Right lobe of liver (tissue), 6 donors: ENCODE results near the gene EHD1. TPM values are rescaled to one million over a fixed set of nuclear protein-coding genes. Genes with fewer than 3 reads are reported as not detected.

Experiments used
- ATAC-seq, 4 donors: fragments of 200-7000 bp; cut with Tn5 transposase; one replicate each; pipeline ENCODE4 v1.9.1; 2020; ENCODE audit warnings: mild to moderate bottlenecking in 4 of 4, moderate library complexity in 4 of 4
- DNase-seq, 3 donors: peaks; one replicate each; pipeline ENCODE4 v3.0.0-alpha.2; 2020
- H3K27ac ChIP-seq, 3 donors: fragments of 200-600 bp; one replicate each; pipeline ENCODE4 v1.8.0; 2022
- H3K27me3 ChIP-seq, 2 donors: fragments of 200-600 bp; one replicate each; pipeline ENCODE4 v1.8.0; 2022
- H3K36me3 ChIP-seq, 4 donors: fragments of 200-600 bp; sonication (generic) in 1 of 4; one replicate each; pipeline versions ENCODE4 v1.5.1 to v1.8.0; 2017 to 2022; ENCODE audit warnings: control low read depth in 1 of 4
- H3K4me1 ChIP-seq, 4 donors: fragments of 200-600 bp; sonication (generic) in 1 of 4; one replicate each; pipeline versions ENCODE4 v1.5.1 to v1.8.0; 2017 to 2022; ENCODE audit warnings: control low read depth in 1 of 4
- H3K4me3 ChIP-seq, 3 donors: fragments of 200-600 bp; one replicate each; pipeline ENCODE4 v1.8.0; 2022
- H3K9me3 ChIP-seq, 4 donors: fragments of 200-600 bp; sonication (generic) in 1 of 4; one replicate each; pipeline versions ENCODE4 v1.5.1 to v1.8.0; 2017 to 2022; ENCODE audit warnings: control low read depth in 1 of 4
- CTCF ChIP-seq, 4 donors: fragments of 200-600 bp in 3 of 4; fragments of 450-650 bp in 1 of 4; IDR thresholded peaks; one replicate each; pipeline versions ENCODE4 v1.5.1 to v1.8.0; 2016 to 2022; ENCODE audit warnings: antibody characterized with exemption in 4 of 4, mild to moderate bottlenecking in 2 of 4
- POLR2A ChIP-seq: fragments of 450-650 bp; IDR thresholded peaks from one replicate; pipeline ENCODE4 v1.6.1; 2017; ENCODE audit warnings: antibody characterized with exemption, mild to moderate bottlenecking
- WGBS: methylation state at CpG from one replicate; pipeline ENCODE4 v1.1.6; 2018; ENCODE audit warnings: low coverage, low lambda C conversion rate; ENCODE audit not compliant: insufficient coverage; ENCODE audit errors: missing lambda C conversion rate; 5-methylcytosine and 5-hydroxymethylcytosine counted together
- intact Hi-C, 2 donors: fragments of 100-400 bp; cut with DNase I; formaldehyde crosslinking; loops; one replicate each; pipeline versions ENCODE4 v1.11.2 to v1.14.1; 2022
- total RNA-seq, 6 experiments: library from RNA; depleted of rRNA in 2 of 6; stranded (reverse); fragments of >200 nt in 2 of 6; fragmentation: NEBNext Ultra II Directional in 3 of 6; extraction: Animal tissue kit (Norgen Biotek cat#: 25700) in 3 of 6; gene quantifications; one replicate each; pipeline versions ENCODE4 v1.1.0 to v1.2.4, GENCODE V29; 2016 to 2023
- donor health status: DM: no; HTN: yes; CAD: no.
- donor health status: DM: no; HTN: no; CAD: no.
- donor health status: DM: no; HTN: no; CAD: no.
- donor health status: DM: no; HTN: yes; CAD: no.
- donor health status: DM: no; HTN: yes; CAD: no.

The EHD1 gene
- total RNA-seq, 6 experiments from 2014 or later: 18.8 to 36.1 (median 26.3) TPM

GRCh38 chr11:64839887-64840782 lies 38.3 kb downstream of the EHD1 start:
- intact Hi-C loops: loop anchor here (5.0 to 10.0 kb wide), 2 partner anchors 48 to 55 kb away; no protein-coding TSS in a partner anchor
- Histone ChIP-seq H3K9me3 (no peaks in the 10 kb centered on the region), H3K4me1 (peaks cover 0 to 5% (median 0%) of the 10 kb centered on the region in 4 donors), H3K27me3 (no peaks in the 10 kb centered on the region), H3K4me3 (no peak overlapping the region), H3K27ac (no peak overlapping the region), H3K36me3 (no peaks in the 10 kb centered on the region)
- ATAC-seq (peak in 1 of 4 donors; percentile 61), DNase-seq (no peak)
- TF ChIP-seq CTCF (IDR thresholded peaks at IDR 0.05) (peak in 2 of 4 donors; percentile 15 to 35), POLR2A (no peak)
- WGBS: no CpG with 5 or more reads among the region's 24 CpGs

- no peak overlapping the region for H3K4me3 ChIP-seq
- H3K4me1 ChIP-seq: peaks cover 0 to 5% (median 0%) of the 10 kb centered on the region in 4 donors
- H3K36me3 ChIP-seq: no peaks in the 10 kb centered on the region
- H3K27me3 ChIP-seq: no peaks in the 10 kb centered on the region
- ATAC-seq: no peak
- no peak for DNase-seq
- no peak overlapping the region for H3K27ac ChIP-seq
- TF ChIP-seq POLR2A (no peak), CTCF (IDR thresholded peaks at IDR 0.05) (no peak)
- H3K9me3 ChIP-seq: no peaks in the 10 kb centered on the region
- intact Hi-C loops: loop anchor here in 1 of 2 donors (5.0 kb wide), 1 partner anchor 47 kb away; no protein-coding TSS in a partner anchor
- 73% methylated on average over 6 of the region's 13 CpGs for WGBS
These were observed 39.1 kb downstream of the EHD1 start for GRCh38 chr11:64839335-64839734.

- no peak for DNase-seq
- Histone ChIP-seq H3K27me3 (no peaks in the 10 kb centered on the region), H3K27ac (no peak overlapping the region), H3K9me3 (no peaks in the 10 kb centered on the region), H3K36me3 (no peaks in the 10 kb centered on the region), H3K4me1 (no peaks in the 10 kb centered on the region), H3K4me3 (no peak overlapping the region)
- no CpG with 5 or more reads among the region's 28 CpGs for WGBS
- intact Hi-C loops: loop anchor here in 1 of 2 donors (5.0 kb wide), 1 partner anchor 46 kb away; no protein-coding TSS in a partner anchor
- TF ChIP-seq POLR2A (no peak), CTCF (IDR thresholded peaks at IDR 0.05) (no peak)
- no peak for ATAC-seq
These were observed 39.7 kb downstream of the EHD1 start for GRCh38 chr11:64838600-64839334.

- Histone ChIP-seq H3K4me1 (no peaks in the 10 kb centered on the region), H3K36me3 (no peaks in the 10 kb centered on the region), H3K27me3 (no peaks in the 10 kb centered on the region), H3K27ac (no peak overlapping the region), H3K4me3 (no peak overlapping the region), H3K9me3 (no peaks in the 10 kb centered on the region)
- intact Hi-C loops: loop anchor here in 1 of 2 donors (5.0 kb wide), 1 partner anchor 46 kb away; no protein-coding TSS in a partner anchor
- TF ChIP-seq POLR2A (no peak), CTCF (IDR thresholded peaks at IDR 0.05) (no peak)
- no CpG with 5 or more reads among the region's 10 CpGs for WGBS
- no peak for ATAC-seq
- DNase-seq: no peak
These were observed 40.5 kb downstream of the EHD1 start for GRCh38 chr11:64837887-64838351.
